CD8-positive, alpha-beta memory T cell (primary cell): Measurements from ENCODE around the gene PLXNB1. TPM values are rescaled to one million over a fixed set of nuclear protein-coding genes. Genes with fewer than 3 reads are reported as not detected.

Experiments used
- CTCF ChIA-PET: fragments of 350-600 bp; sonication (Branson Sonifier 250); formaldehyde crosslinking; loops from one replicate; lab custom pipeline; 2021; ENCODE audit warnings: antibody characterized with exemption; lab: Charles Lee
- POLR2A ChIA-PET: fragments of 350-600 bp; sonication (Branson Sonifier 250); formaldehyde crosslinking; loops from one replicate; lab custom pipeline; 2021; ENCODE audit warnings: antibody characterized with exemption; lab: Charles Lee
- DNase-seq, 5 donors: peaks; one replicate each; pipeline versions ENCODE4 v3.0.0 to v3.0.0-alpha.2; 2020 to 2022; ENCODE audit warnings: mixed read lengths in 1 of 5
- H3K27ac ChIP-seq: one replicate; pipeline ENCODE4 v1.7.0; 2013; ENCODE audit warnings: low read depth, mild to moderate bottlenecking, low read length, moderate library complexity
- H3K27me3 ChIP-seq: 2 replicates; pipeline ENCODE4 v1.7.0; 2013; ENCODE audit warnings: low read length, mild to moderate bottlenecking; ENCODE audit not compliant: insufficient read depth, poor library complexity, severe bottlenecking
- H3K36me3 ChIP-seq: 2 replicates; pipeline ENCODE4 v1.7.0; 2013; ENCODE audit warnings: mild to moderate bottlenecking, low read length, moderate library complexity; ENCODE audit not compliant: insufficient read depth
- H3K4me1 ChIP-seq: 2 replicates; pipeline ENCODE4 v1.7.0; 2013; ENCODE audit warnings: mild to moderate bottlenecking, low read length, moderate library complexity; ENCODE audit not compliant: insufficient read depth
- H3K4me3 ChIP-seq: 2 replicates; pipeline ENCODE4 v1.7.0; 2013; ENCODE audit warnings: mild to moderate bottlenecking, low read length
- H3K9me3 ChIP-seq: 2 replicates; pipeline ENCODE4 v1.7.0; 2013; ENCODE audit warnings: mild to moderate bottlenecking, low read length
- H3K27ac Mint-ChIP-seq, 8 donors: one replicate each; pipeline ENCODE4 v1.8.0; 2020 to 2021; ENCODE audit warnings: mixed read lengths in 8 of 8, mild to moderate bottlenecking in 6 of 8, inconsistent platforms in 3 of 8, moderate library complexity in 3 of 8
- H3K27me3 Mint-ChIP-seq, 2 donors: one replicate each; pipeline ENCODE4 v1.8.0; 2020 to 2021; ENCODE audit warnings: mixed read lengths in 2 of 2, mild to moderate bottlenecking in 1 of 2, moderate library complexity in 1 of 2
- H3K36me3 Mint-ChIP-seq, 3 donors: one replicate each; pipeline ENCODE4 v1.8.0; 2020 to 2021; ENCODE audit warnings: mixed read lengths in 3 of 3, inconsistent platforms in 1 of 3, mild to moderate bottlenecking in 1 of 3
- H3K4me1 Mint-ChIP-seq, 3 donors: one replicate each; pipeline ENCODE4 v1.8.0; 2020 to 2021; ENCODE audit warnings: mixed read lengths in 3 of 3, inconsistent platforms in 1 of 3, mild to moderate bottlenecking in 1 of 3
- H3K4me3 Mint-ChIP-seq, 7 donors: one replicate each; pipeline ENCODE4 v1.8.0; 2020 to 2021; ENCODE audit warnings: mixed read lengths in 7 of 7, mild to moderate bottlenecking in 6 of 7, moderate library complexity in 4 of 7, inconsistent platforms in 2 of 7
- H3K9me3 Mint-ChIP-seq, 5 donors: one replicate each; pipeline ENCODE4 v1.8.0; 2020 to 2022; ENCODE audit warnings: mixed read lengths in 5 of 5, mild to moderate bottlenecking in 3 of 5, moderate library complexity in 2 of 5, inconsistent platforms in 1 of 5
- polyA plus RNA-seq: library from polyadenylated mRNA; unstranded; fragments of 300-500 nt; fragmentation: Illumina TruSeq; gene quantifications from one replicate; pipeline ENCODE4 v1.2.3, GENCODE V29; 2021
- total RNA-seq, 2 experiments: library from RNA; stranded (reverse); gene quantifications; one replicate each; pipeline ENCODE4 v1.2.3, GENCODE V29; 2021

The PLXNB1 gene
- total and polyA plus RNA-seq, 3 experiments from 2014 or later: 0.30 to 5.5 (median 3.1) TPM

DNA sequence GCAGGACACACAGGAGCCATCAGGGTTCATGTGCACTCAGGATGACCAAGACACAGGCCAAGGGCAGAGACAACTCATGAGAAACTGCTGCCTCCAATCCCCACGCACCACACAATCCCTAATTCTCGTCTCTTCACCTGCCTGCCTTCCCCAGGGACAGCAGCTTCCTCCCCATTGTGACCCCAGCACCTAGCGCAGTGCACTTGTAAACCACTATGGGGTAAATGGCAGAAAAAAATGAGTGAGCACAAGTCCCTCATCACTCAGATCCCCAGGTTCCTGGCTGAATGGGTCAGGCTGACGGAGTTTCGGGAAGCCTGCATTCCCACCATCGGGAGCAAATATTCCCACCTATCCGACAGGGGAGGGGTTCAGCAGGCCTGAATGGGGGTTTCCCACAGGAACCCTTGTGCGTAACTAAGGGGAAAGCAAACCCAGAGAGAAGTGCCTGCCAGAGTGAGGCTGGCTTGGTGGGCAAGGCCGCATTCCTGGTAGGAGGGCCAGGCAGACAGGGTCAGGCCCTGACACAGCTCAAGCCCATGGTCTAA lies 18.8 kb downstream of the PLXNB1 start:
- Mint-ChIP-seq H3K4me1 (no peaks in the 10 kb centered on the region), H3K27ac (peak overlapping the region in 1 of 8 donors; percentile 79), H3K27me3 (peaks cover 0 to 2% of the 10 kb centered on the region in 2 donors), H3K9me3 (no peaks in the 10 kb centered on the region), H3K4me3 (no peak overlapping the region), H3K36me3 (peaks cover 0 to 1% (median 0%) of the 10 kb centered on the region in 3 donors)
- Histone ChIP-seq H3K27ac (no peak overlapping the region), H3K27me3 (no peaks in the 10 kb centered on the region), H3K9me3 (no peaks in the 10 kb centered on the region), H3K36me3 (no peaks in the 10 kb centered on the region), H3K4me1 (no peaks in the 10 kb centered on the region), H3K4me3 (no peak overlapping the region)
- ChIA-PET CTCF (interaction anchor here (2.7 to 2.8 kb wide), 2 partner anchors 10 to 25 kb away, joined by 11 to 14 read pairs; no protein-coding TSS in a partner anchor), POLR2A (interaction anchor here (0.5 kb wide), 1 partner anchor 66 kb away, joined by 3 read pairs; no protein-coding TSS in a partner anchor)
- DNase-seq: peak in 1 of 5 donors; percentile 9

DNA sequence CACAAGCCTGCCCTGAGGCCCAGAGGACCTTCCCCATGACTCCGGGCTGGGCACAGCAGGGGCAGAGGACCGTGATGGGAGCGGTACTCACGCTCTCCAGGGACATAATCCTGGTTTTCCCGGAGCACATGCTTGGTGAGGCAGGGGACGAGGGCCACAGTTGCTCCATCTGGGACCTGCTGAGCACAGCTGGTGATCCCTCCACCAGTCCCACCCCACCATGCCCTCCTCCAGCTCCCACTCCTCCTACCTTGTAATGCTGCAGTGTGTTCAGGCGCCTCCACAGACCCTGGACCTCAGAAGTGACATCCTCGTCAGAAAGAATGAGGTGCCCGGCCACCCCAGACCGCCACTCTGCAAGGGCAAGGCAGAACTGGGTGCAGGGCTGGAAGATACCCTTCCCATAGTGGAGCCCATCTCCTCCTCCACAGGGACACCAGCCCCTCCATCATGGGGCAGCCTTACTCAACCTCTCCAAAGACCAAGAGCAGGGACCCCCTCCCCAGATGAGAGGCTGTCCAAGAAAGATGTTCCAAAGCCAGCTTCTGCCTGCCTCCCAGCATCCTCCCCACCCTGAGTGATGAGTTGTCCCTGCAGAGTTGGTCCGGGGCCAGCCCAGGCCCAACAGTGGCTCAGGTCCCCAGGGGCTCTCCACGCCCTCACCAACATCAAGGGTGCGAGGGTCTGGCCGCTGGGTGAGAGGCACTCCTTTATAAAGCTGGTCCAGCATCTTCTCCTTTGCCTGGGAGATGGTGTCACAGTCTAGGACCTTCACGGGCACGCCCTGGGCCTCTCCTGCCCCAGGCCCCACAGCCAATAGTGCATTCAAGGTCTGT lies 19.5 kb downstream of the PLXNB1 start:
- no peaks in the 10 kb centered on the region for H3K27me3 ChIP-seq
- ChIA-PET CTCF (interaction anchor here (2.7 to 2.8 kb wide), 2 partner anchors 10 to 25 kb away, joined by 11 to 14 read pairs; no protein-coding TSS in a partner anchor), POLR2A (no interaction called here)
- no peak overlapping the region for H3K27ac ChIP-seq
- no peak overlapping the region for H3K4me3 Mint-ChIP-seq
- H3K27ac Mint-ChIP-seq: peak overlapping the region in 1 of 8 donors; percentile 79
- H3K36me3 ChIP-seq: no peaks in the 10 kb centered on the region
- no peaks in the 10 kb centered on the region for H3K9me3 ChIP-seq
- peaks cover 0 to 1% (median 0%) of the 10 kb centered on the region in 3 donors for H3K36me3 Mint-ChIP-seq
- no peaks in the 10 kb centered on the region for H3K4me1 Mint-ChIP-seq
- H3K4me3 ChIP-seq: no peak overlapping the region
- H3K4me1 ChIP-seq: no peaks in the 10 kb centered on the region
- H3K27me3 Mint-ChIP-seq: peaks cover 0 to 2% of the 10 kb centered on the region in 2 donors
- H3K9me3 Mint-ChIP-seq: no peaks in the 10 kb centered on the region
- DNase-seq: peak in 1 of 5 donors; percentile 32

GRCh38 chr3:48409291-48410201 lies 20.3 kb downstream of the PLXNB1 start:
- DNase-seq: peak in 2 of 5 donors; percentile 0 to 19
- peaks cover 0 to 2% of the 10 kb centered on the region in 2 donors for H3K27me3 Mint-ChIP-seq
- H3K4me1 Mint-ChIP-seq: no peaks in the 10 kb centered on the region
- H3K4me3 Mint-ChIP-seq: no peak overlapping the region
- H3K27ac Mint-ChIP-seq: peak overlapping the region in 1 of 8 donors; percentile 78
- no peak overlapping the region for H3K4me3 ChIP-seq
- no peaks in the 10 kb centered on the region for H3K9me3 ChIP-seq
- H3K27me3 ChIP-seq: no peaks in the 10 kb centered on the region
- H3K27ac ChIP-seq: no peak overlapping the region
- H3K36me3 Mint-ChIP-seq: peaks cover 0 to 1% (median 0%) of the 10 kb centered on the region in 3 donors
- no peaks in the 10 kb centered on the region for H3K9me3 Mint-ChIP-seq
- CTCF ChIA-PET: interaction anchor here (0.9 to 2.7 kb wide), 2 partner anchors 9 to 26 kb away, joined by 4 to 11 read pairs; no protein-coding TSS in a partner anchor
- no peaks in the 10 kb centered on the region for H3K4me1 ChIP-seq
- no peaks in the 10 kb centered on the region for H3K36me3 ChIP-seq
- POLR2A ChIA-PET: interaction anchor here (0.5 kb wide), 1 partner anchor 1436 kb away, joined by 5 read pairs; no protein-coding TSS in a partner anchor

GRCh38 chr3:48408823-48409281 lies 21.0 kb downstream of the PLXNB1 start:
- Mint-ChIP-seq H3K27ac (no peak overlapping the region), H3K4me1 (no peaks in the 10 kb centered on the region), H3K4me3 (no peak overlapping the region), H3K9me3 (no peaks in the 10 kb centered on the region), H3K27me3 (peaks cover 0 to 2% of the 10 kb centered on the region in 2 donors), H3K36me3 (peaks cover 0 to 1% (median 0%) of the 10 kb centered on the region in 3 donors)
- Histone ChIP-seq H3K27ac (no peak overlapping the region), H3K36me3 (no peaks in the 10 kb centered on the region), H3K27me3 (no peaks in the 10 kb centered on the region), H3K9me3 (no peaks in the 10 kb centered on the region), H3K4me3 (no peak overlapping the region), H3K4me1 (no peaks in the 10 kb centered on the region)
- ChIA-PET POLR2A (interaction anchor here (0.5 to 0.6 kb wide), 2 partner anchors 492 to 1436 kb away, joined by 5 to 8 read pairs; no protein-coding TSS in a partner anchor), CTCF (interaction anchor here (0.9 to 3.1 kb wide), 2 partner anchors 8 to 27 kb away, joined by 4 to 14 read pairs; no protein-coding TSS in a partner anchor)
- peak in 2 of 5 donors; percentile 0 to 41 for DNase-seq

DNA sequence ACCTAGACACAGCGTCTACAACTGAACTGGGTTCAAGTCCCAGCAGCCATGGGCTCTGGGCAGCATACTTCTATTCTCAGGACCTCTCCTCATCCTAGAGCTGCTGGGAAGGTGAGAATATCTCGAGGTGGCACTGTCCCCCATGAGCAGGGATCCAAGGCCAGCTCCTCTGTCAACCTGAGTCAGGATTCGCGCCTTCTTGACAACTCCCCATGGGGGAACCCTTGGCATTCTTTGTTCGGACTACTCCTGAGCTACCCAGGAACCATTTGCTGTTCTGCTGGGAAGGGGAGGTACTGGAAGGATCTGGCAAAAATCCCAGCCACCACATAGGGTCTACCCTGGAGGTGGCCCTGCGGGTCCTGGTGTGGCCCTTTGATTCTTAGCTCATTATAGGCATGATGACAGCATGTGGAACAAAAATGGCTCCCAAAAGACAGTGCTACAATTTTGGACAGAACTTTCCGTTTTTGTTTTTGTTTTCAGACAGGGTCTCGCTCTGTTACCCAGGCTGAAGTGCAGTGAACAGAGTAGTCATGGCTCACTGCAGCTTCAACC lies 22.3 kb downstream of the PLXNB1 start:
- H3K4me3 ChIP-seq: no peak overlapping the region
- POLR2A ChIA-PET: no interaction called here
- H3K4me1 ChIP-seq: no peaks in the 10 kb centered on the region
- H3K27me3 ChIP-seq: no peaks in the 10 kb centered on the region
- H3K9me3 Mint-ChIP-seq: no peaks in the 10 kb centered on the region
- H3K27ac ChIP-seq: no peak overlapping the region
- peak in 2 of 5 donors; percentile 0 to 28 for DNase-seq
- no peaks in the 10 kb centered on the region for H3K9me3 ChIP-seq
- peaks cover 0 to 2% of the 10 kb centered on the region in 2 donors for H3K27me3 Mint-ChIP-seq
- H3K4me3 Mint-ChIP-seq: no peak overlapping the region
- no peaks in the 10 kb centered on the region for H3K36me3 ChIP-seq
- CTCF ChIA-PET: interaction anchor here (1.7 to 3.1 kb wide), 2 partner anchors 29 to 142 kb away, joined by 7 to 14 read pairs; no protein-coding TSS in a partner anchor
- peaks cover 0 to 1% (median 0%) of the 10 kb centered on the region in 3 donors for H3K36me3 Mint-ChIP-seq
- H3K27ac Mint-ChIP-seq: peak overlapping the region in 1 of 8 donors; percentile 81
- no peaks in the 10 kb centered on the region for H3K4me1 Mint-ChIP-seq

DNA sequence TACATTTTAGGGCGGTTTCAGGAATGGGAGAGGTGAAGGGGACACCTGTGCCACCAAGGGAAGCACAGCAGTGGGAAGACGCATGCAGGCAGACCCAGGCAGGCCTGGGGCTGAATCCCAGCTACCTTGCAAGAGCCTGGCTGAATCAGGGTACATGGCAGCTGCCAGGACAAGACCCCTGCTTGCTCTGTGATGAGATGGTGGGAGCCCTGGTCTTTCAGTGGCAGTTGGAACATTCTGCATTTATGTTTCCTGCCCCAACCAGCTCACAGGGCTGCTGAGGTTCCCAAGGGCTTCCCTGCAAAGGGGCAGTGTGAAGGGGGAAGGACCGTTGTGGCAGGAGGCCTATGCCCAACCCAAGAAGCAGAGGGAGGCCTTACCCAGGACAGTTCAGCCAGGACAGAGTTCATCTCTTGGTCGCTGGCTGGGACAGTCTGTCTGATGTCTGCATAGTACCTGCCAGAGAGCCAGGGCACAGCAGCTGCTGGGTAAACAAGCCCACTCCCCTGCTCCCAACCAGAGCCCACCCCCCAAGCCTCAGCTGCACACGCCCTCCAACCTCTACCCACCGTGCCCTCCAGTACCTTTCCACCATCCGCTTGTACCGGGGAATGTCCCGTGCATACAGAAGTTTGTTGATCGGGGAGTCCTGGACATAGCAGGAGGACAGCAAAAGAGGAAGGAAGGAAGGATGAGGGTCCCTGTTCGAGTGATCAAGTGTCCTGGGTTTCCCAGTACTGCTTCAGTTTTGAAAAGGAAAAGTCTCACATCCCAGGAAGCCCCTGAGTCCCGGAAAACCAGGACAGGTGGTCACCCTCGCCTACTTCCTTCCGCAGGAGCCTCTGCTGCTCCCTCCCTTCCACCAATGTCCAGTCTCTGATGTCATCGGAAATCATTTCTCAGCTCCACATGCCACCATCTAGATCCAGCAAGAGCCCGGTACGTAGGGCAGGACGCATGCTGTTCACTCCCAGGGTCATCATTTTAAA lies 23.1 kb downstream of the PLXNB1 start:
- Mint-ChIP-seq H3K27me3 (no peaks in the 10 kb centered on the region), H3K36me3 (peaks cover 0 to 1% (median 0%) of the 10 kb centered on the region in 3 donors), H3K27ac (peak overlapping the region in 1 of 8 donors; percentile 10), H3K4me3 (no peak overlapping the region), H3K4me1 (no peaks in the 10 kb centered on the region), H3K9me3 (no peaks in the 10 kb centered on the region)
- DNase-seq: peak in 1 of 5 donors; percentile 28
- Histone ChIP-seq H3K4me1 (no peaks in the 10 kb centered on the region), H3K9me3 (no peaks in the 10 kb centered on the region), H3K27me3 (no peaks in the 10 kb centered on the region), H3K36me3 (no peaks in the 10 kb centered on the region), H3K4me3 (no peak overlapping the region), H3K27ac (no peak overlapping the region)
- POLR2A ChIA-PET: no interaction called here
- CTCF ChIA-PET: interaction anchor here (1.7 to 3.1 kb wide), 2 partner anchors 29 to 143 kb away, joined by 7 to 14 read pairs; no protein-coding TSS in a partner anchor
